ENCODE results near the gene PSAPL1.

PSAPL1 gene

GRCh38 chr4:7397206-7398103 is 37.3 kb downstream of the PSAPL1 start:
- DNase-seq (ENCODE audit: low read depth in 2 of 2, low spot score in 1 of 2), result no peak

GRCh38 chr4:7396186-7396910 is 38.4 kb downstream of the PSAPL1 start:
- no peak for DNase-seq (ENCODE audit: low read depth in 2 of 2, low spot score in 1 of 2)

- no peak for DNase-seq (ENCODE audit: low read depth in 2 of 2, low spot score in 1 of 2)
Observed at GRCh38 chr4:7395645-7396044, 39.1 kb downstream of the PSAPL1 start.

GRCh38 chr4:7394681-7395451 is 39.9 kb downstream of the PSAPL1 start:
- DNase-seq (ENCODE audit: low read depth in 2 of 2, low spot score in 1 of 2), result no peak

GRCh38 chr4:7393601-7394575 is 40.8 kb downstream of the PSAPL1 start:
- DNase-seq (ENCODE audit: low read depth in 2 of 2, low spot score in 1 of 2), result no peak

DNA sequence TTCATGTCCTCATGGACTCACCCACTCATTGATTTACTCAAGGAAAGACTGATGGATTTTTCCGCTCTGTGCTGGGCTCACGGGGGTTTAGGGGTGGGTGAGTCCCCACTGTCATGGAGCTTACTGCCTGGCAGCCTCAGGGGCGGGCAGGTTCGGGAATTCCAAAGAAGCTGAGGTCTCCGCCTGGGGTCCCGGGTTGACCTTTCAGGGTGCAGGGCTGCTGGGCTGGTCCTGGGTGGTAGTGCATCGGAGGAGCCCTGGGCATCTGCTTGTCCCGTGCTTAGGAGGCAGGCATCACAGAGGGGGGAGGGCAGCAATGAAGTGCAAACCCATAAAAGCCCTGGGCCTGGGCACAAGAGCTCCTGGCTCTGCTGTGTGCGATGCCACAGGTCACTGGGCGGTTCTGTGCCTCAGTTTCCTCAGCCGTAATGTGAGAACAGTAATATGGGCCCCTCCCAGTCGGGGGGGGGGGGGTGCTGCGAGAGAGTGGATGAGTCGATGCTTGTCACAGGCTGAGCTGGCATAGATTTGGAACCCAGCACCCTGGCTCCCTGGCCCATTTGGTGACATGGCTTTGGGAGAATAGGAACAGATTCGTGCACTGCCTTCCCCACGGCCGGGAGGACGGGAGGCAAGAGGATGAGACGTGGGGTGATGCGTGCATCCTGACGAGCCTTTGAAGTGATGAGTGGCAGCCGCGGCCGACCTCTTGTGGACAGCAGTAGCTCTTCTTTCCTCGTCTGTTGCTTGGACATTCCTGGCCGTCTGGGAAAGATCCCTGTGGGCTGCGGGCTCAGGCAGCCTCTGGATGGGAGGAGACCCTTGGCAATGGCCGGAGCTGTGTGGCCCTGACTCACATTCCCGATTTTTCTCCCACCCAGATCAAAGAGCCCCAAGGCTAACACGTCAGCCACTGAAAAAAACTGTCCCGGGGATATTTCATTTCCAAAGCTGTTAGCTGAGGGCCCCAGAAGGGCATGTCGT is 42.0 kb downstream of the PSAPL1 start:
- DNase-seq (ENCODE audit: low read depth in 2 of 2, low spot score in 1 of 2), result no peak

GRCh38 chr4:7391637-7392437 is 42.9 kb downstream of the PSAPL1 start:
- no peak for DNase-seq (ENCODE audit: low read depth in 2 of 2, low spot score in 1 of 2)

- no peak for DNase-seq (ENCODE audit: low read depth in 2 of 2, low spot score in 1 of 2)
Observed at GRCh38 chr4:7390906-7391636, 43.7 kb downstream of the PSAPL1 start.

DNA sequence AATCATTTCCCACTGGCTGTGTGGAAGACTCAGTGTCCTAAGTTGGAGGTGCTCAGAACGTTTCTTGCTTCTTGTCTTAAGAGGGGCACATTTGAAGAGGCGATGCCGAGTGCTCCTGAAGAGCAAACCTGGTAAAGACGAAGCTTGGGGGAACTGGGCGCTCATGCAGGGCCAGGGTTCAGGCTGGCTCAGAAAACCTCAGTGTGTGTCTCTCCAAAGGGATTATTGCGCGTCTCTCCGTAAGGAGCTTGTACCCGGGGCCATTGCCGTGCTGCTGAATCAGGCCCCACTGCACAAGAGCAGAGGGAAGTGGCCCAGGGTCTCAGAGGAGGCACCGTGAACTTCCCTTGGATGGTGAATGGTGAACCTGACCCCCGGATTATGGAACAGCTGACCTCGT is 44.4 kb downstream of the PSAPL1 start:
- DNase-seq (ENCODE audit: low read depth in 2 of 2, low spot score in 1 of 2), result no peak

- DNase-seq (ENCODE audit: low read depth in 2 of 2, low spot score in 1 of 2), result no peak
Observed at GRCh38 chr4:7389719-7390118, 45.0 kb downstream of the PSAPL1 start.

- no peak for DNase-seq (ENCODE audit: low read depth in 2 of 2, low spot score in 1 of 2)
Observed at GRCh38 chr4:7389101-7389701, 45.5 kb downstream of the PSAPL1 start.

- DNase-seq (ENCODE audit: low read depth in 2 of 2, low spot score in 1 of 2), result no peak
Observed at GRCh38 chr4:7388627-7389026, 46.1 kb downstream of the PSAPL1 start.

DNA sequence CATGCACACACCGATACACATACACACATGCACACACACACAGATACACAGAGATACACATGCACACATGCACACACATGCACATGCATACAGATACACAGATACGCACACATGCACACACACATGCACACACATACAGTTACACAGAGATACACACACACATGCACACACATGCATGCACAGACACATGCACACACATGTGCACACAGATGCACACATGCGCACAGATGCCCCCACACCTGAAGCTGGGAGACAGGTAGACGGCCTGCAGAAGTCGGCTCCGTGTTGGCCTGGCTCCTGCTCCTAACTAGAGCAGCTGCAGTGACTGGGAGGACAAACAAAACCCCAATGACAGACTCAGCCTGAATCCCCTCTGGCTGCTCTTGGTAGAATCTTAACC is 46.8 kb downstream of the PSAPL1 start:
- DNase-seq (ENCODE audit: low read depth in 2 of 2, low spot score in 1 of 2), result no peak

DNA sequence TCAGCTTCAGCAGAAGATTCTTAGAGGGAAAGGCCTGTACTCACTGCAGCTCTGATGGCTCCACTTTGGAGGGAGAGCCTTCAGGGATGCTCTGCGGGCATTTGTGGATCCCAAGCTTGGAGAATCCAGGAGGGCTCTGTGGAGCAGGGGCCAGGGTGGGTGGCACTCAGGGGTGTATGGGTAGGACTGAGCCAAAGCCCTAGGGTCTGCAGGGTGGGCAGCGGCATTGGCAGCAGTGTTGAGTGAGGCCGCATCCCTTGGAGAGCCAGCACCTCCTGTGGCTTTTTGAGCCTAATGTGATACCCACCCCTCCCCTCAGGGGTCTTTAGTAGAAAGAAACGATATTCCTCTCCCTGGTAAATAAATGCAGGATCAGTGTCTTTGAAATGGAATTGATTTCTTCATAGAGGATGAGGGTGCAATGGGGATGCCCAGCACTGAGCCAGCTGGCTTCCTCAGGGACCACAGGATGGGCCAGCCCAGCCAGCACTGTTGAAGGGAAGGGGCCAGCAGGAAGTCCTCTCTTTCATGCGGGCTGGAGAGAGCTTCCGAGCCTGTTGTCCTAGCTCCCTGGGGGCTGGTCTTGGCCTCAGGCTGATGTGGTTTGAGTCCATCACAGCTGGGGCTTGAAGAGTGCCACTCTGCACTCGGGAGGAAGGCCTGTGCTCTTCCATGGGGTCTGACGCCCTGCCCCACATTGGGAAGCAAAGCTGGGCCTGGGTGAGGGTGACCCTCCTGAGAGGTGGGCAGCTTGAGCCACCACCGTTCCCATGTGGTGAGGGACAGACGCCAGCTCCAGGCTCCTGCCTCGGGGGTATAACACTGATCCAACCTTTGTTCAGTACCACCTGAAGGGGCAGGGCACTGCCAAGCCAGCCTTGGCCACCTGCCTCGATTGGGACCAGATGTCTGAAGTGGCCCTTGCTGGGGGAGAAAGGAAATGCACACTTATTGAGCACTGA is 49.5 kb downstream of the PSAPL1 start:
- DNase-seq (ENCODE audit: low read depth in 2 of 2, low spot score in 1 of 2), result no peak

DNA sequence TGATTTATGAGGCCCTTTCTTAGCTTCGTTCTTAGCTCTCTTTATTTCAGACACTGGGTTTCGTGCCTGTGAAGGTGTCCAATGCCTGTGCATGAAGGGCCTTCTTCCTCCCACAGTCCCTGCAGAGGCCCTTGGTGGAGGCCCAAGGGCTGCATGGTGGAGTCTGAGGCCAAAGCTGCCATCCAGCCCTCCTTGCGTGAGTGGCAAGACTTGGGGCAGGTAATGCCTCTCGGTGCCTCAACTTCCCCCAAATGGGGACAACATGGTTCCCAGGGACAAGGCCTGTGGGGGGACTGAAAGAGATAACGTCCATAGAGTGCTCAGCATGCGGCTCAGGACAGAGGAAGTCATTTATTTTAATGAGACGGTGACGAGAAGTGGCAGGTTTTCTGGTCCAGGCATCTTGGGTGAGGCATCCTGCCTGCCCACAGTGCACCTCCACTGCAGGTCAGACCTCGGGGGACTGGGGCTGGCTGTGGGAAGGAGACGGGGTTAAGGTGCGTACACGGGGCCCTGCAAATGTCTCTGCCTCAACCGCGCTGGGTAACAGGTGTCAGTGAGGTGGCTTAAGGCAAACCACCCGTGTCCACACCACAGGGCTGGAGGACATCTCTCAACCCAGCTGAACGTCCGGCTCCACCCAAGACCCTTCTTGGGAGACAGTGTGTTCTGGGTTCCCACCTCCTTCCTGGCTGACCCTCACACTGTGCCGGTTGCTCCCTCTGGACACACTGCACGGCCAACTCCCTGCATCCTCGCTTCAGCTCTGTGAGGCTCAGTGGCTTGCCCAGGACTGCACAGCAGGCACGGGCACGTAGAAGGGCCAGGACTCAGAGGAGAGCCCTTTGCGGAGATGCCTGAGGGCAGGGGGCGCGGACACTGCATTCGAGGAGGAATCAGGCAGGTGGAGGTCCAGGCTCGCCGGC is 50.5 kb downstream of the PSAPL1 start:
- DNase-seq (ENCODE audit: low read depth in 2 of 2, low spot score in 1 of 2), result no peak
